Panc1 (cell line): ENCODE measurements around the gene MPRIP.

Source experiments
- CTCF ChIP-seq: fragments of 450-650 bp; IDR thresholded peaks from 2 replicates; pipeline ENCODE4 v1.5.1; 2017; ENCODE audit warnings: mild to moderate bottlenecking
- POLR2AphosphoS5 ChIP-seq: IDR thresholded peaks from 2 replicates; pipeline ENCODE4 v1.6.1; 2012; ENCODE audit warnings: mild to moderate bottlenecking, low read depth, low read length, moderate library complexity
- REST ChIP-seq, 2 experiments: IDR thresholded peaks; 2 replicates each; pipeline ENCODE4 v1.6.1; 2011 to 2012; ENCODE audit warnings: low read depth in 2 of 2, control low read depth in 1 of 2, low read length in 1 of 2, mild to moderate bottlenecking in 1 of 2, moderate library complexity in 1 of 2; ENCODE audit not compliant: insufficient read depth in 1 of 2
- TCF7L2 ChIP-seq: IDR thresholded peaks from 2 replicates; pipeline ENCODE4 v1.6.1; 2011; ENCODE audit warnings: mild to moderate bottlenecking, low read depth, low read length, inconsistent platforms

GRCh38 chr17:17119533-17119932, 77.3 kb downstream of the MPRIP start:
- TF ChIP-seq CTCF (no peak), POLR2AphosphoS5 (no peak), TCF7L2 (no peak), REST (IDR thresholded peaks at IDR 0.05; ENCODE audit: insufficient read depth in 1 of 2, low read depth in 2 of 2, low read length in 1 of 2) (no peak)
